HS-5 (cell line): ENCODE measurements around the gene TGIF2.
"Not testable (repeated sequence)": the region's sequence is repeated elsewhere in the genome, so short reads cannot be mapped to it uniquely, and the experiment has no call there.

Experiments used
- DNase-seq: peaks from one replicate; pipeline ENCODE4 v3.0.0-alpha.2; 2012; ENCODE audit warnings: low read depth

The TGIF2 gene

DNA sequence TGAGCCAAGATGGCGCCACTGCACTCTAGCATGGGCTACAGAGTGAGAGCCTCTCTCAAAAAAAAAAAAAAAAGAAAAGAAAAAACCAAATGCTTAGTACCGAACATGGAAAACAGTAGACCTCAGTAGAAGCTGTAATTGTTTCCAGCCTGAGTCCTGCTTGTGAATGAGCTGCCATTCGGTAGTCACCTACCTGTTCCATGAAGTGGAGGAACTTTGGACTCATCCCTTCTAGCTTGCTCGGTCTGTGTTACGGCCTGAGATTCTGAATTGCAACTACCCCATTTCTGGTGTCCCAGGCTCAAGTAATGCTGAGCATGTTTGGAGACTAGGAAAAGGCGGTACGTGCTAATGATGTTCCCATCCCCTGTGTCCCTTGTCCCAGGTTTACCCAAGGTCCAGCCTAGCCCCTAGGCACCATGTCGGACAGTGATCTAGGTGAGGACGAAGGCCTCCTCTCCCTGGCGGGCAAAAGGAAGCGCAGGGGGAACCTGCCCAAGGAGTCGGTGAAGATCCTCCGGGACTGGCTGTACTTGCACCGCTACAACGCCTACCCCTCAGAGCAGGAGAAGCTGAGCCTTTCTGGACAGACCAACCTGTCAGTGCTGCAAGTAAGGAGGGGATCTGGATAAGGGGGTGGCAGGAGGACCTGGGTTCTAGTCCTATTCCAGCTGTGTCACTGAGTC lies 5.1 kb downstream of the TGIF2 start:
- no peak for DNase-seq

DNA sequence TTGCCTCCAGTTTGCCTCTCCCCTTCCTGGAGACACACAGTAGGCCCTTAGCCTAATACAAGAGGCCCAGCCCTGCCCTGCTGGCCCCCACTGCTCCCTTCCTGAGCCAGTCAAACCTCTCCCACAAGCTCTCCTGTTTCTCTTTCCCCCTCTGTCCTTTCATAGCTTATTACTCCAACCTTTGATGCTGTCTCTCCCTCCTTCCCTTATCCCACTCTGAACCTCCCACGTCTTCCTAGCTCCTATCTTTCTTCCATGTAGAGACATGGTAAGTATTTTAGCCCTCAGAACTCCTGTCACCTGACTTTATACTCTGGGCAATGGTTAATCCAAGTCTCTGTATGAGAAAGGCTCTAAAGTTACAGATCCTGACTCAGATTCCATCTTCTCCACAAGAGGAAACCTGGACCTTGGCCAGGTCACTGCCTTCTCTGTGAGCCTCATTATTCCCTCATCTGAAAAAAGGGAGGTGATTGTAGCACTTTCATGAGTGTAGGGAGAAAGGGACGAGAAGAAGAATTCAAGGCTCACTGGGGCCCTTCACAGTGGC lies 6.7 kb downstream of the TGIF2 start:
- DNase-seq: no peak

DNA sequence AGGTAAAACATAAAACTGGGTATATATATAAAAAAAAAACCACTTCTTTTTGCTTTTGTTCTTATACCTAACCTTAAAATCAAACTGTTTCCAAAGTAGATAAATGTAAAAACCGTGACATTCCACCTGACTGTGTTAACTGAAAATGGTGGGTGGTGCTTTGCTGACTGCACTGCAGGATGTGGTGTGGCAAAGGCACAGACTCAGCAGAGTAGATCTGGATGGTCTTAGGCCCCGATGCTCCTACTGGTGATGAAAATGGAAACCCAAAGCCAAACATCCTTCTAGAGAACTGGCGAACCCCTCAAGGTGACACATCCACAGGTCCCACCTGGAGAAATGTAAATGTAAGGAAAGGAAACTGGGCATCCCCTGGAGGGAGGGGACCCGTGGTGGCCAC lies 8.9 kb downstream of the TGIF2 start:
- no peak for DNase-seq

DNA sequence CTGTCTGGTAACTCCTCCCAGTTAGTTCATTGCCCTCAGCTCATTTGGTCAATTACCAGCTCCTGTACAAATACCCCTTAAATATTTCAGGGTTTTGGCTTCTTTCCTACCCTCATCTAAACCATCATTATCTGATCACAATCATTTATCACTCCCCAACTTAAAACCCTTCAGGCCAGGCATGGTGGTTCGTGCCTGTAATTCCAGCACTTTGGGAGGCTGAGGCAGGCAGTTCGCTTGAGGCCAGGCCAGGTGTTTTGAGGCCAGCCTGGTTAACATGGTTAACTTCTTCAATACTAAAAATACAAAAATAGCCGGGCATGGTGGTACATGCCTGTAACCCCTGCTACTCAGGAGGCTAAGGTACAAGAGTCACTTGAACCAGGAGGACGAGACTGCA lies 9.4 kb downstream of the TGIF2 start:
- no peak for DNase-seq

DNA sequence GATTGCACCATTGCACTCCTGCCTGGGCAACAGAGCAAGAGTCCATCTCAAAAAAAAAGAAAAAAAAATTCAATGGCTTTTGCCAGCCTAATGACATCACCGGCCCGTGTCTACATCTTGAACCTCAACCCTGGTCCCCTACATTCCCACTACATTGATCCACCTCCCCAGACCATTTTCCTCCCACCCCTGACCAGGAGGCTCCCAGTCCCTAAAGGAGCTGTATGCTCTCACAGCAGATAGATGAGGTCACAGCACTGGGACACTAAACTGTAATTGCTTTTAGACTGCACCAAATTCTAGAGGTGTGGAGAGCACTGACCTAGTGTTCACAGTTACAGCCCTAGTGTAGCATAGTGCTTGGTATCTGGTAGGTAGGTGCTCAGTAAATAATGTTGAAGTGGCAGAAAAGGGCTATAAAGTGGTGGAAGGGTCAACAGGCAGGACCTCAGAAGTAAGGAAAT lies 10.7 kb downstream of the TGIF2 start:
- no peak for DNase-seq

DNA sequence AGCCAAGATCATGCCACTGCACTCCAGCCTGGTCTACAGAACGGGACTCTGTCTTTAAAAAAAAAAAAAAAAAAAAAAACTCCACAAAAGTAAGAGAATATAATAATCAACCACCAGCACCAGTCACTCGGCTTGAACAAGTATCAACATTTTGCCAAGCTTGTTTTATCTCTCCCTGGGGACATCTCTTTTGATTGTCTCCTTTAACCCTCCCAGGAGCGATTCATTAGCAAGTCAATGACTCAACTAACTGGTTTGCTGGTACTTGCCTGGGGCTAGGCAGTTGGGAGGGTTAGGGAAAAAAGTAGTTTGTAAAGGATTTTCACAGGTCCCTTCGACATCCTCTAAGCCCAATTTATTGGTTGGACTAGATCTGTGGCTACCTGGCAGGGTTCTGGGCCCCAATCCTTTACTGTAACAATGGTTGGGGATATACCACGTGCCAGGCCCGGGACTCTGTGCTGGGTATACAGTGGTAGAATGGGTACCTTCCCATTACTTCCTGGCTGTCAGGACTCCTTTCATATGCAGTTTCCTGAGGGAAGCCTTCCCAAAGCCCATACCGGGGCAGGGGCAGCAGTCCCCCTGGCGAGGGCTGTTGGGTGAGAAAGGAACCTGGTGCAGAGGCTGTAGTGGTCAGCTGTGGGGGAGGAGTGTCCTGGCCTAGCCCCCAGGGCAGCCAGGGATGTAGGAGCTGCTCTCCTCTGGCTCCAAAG lies 12.2 kb downstream of the TGIF2 start:
- peak; percentile 69 for DNase-seq

DNA sequence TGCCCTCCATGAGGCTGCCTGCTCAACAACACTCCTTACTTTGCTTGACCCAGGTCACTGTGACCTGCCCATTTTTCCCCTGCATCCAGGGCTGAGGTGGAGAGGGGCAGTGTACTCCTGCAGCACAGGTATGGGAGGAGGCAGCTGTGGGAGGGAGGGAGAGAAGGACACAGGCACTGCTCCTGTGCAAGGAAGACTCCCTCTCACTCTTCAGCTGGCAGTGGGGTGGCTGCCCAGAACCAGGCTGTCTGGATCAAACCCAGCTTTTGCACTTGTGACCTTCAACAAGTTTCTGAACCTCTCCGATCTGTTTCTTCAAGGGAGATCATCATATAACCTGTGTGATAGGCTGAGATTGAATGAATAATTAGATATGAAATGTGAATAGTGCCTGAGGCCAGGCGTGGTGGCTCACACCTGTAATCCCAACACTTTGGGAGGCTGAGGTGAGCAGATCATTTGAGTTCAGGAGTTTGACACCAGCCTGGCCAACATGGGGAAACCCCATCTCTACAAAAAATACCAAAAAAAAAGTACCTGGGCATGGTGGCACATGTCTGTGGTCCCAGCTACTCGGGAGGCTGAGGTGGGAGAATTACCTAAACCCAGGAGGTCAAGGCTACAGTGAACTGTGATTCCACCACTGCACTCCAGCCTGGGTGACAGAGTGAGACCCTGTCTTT lies 14.1 kb downstream of the TGIF2 start:
- DNase-seq: no peak

DNA sequence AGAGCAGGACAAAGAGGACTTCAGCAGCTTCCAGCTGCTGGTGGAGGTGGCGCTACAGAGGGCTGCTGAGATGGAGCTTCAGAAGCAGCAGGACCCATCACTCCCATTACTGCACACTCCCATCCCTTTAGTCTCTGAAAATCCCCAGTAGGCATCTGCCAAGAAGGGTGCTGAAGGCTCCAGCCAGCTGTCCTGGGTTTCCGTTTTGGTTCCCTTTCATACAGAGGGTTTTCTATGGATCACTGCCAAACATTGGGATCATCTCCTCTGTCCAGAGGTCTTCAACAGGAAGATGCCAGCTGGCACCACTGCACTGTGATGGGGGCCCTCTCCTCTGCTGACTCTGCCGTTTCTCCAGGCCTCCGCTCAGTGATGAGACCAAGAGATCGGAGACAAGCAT lies 17.9 kb downstream of the TGIF2 start:
- DNase-seq: no peak

DNA sequence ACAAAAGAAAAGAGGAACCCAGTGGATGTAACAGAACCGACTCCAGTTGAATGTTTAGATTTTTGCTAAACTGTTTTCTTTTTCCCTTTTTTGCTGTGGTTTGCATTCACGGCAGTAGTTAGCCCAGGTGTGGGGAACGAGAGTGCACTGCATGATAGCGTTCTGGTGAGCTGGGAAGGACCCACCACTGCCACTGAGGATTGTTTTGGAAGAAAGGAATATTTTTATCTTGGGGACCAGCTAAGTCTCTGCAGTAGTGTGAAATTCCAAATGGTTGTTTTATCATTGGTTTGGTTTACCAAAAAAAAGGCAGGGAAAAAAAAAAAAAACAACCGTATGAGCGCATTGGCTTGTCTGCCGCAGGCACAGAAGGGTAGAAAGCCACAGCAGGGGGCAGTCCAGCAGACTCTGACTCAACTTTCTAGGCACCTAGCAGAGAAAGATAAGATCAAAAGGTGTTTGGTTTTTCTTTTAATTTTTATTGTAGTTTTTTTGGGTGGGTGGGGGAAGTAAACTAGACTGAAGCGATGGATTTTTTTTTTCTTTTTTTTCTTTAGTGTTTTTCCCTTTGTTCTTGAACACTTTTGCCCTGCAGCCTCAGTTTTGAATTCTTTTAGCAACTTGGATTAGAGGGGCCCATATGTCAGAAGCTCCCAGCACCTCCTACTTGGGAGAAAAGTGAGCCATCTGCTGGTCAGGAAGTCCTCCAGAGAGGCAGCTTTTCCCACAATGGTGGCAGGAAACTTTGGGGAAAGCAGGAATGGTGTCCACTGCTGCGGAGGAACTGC lies 18.7 kb downstream of the TGIF2 start:
- DNase-seq: no peak

DNA sequence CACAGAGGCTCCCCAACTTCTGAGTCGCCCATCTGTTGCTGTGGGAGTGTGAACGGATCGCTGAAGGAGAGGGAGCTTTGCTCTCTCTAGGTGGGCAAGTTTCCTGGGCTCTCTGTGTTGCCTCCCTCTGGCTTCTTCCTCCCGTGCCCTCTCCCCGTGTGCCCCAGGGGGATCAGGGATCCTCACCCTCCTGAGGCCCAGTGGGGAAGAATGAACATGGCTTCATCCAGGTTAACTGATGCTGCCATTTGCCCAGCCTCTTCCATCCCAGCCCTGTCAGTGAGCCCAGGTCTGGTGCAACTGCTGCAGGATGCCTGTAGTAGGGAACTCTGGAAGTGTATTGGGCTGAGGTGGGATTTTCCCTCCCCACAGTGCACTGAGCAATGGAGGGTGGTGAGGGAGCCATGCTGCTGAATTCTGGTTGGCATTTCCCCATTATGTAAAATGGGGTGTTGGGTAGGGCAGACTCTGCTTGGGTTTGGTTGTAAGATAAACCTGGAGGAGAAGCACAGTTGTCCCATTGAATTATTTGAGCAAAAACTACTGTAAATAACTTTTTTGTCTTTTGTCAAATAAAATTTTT lies 20.0 kb downstream of the TGIF2 start:
- no peak for DNase-seq

DNA sequence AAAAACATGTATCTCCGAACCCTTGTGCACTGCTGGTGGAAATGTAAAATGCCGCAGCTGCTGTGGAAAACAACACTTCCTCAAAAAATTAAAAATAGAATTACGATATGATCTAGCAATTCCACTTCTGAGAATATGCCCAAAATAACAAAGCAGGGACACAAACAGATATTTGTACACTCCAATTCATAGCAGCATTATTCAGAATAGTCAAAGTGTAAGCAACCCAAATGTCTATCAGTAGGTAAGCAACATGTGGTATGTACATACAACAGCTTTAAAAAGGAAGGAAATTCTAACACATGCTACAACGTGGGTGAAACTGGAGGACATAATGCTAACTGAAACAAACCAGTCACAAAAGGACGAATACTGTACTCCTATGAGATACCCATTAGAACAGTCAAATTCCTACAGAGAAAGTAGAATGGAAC lies 26.5 kb downstream of the TGIF2 start:
- DNase-seq: no peak

DNA sequence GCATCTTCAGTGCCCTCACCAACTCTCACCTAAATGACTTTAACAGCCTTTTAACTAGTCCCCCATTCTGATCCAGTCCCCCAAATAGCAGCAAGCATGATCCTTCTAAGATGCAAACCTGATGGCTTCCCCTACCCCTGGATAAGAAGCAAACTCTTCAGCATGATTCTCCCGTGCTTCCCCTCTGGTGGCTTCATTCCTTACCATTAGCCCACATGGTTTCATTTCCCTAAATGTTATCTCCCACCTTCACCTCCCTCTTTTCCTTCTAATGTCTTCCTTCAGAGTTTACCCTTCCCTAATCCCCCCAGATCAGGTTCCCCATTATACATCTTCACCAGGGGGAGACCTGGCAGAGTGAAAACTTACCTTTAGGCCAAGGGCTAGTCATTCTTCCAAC lies 28.1 kb downstream of the TGIF2 start:
- DNase-seq: no peak

DNA sequence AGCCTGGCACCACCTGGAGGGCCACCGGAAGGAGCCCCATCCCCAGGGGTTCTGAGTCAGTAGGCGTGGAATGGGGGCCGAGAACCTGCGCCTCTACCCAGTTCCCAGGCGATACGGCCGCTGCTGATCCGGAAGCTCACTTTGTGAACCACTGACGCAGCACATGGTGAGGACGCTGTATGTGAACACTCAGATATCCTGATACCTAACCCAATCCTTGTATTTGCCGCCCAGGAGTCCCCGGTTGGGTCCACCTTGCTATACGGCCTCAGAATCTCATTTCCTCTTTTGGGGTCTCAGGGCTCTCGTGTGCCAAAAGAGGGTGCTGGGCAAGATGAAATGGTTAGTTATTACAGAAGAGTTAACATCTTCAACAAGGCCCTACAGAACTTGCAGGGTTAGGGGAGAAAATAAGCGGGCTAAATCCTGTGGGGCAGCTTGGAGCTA lies 31.6 kb downstream of the TGIF2 start:
- DNase-seq: no peak

DNA sequence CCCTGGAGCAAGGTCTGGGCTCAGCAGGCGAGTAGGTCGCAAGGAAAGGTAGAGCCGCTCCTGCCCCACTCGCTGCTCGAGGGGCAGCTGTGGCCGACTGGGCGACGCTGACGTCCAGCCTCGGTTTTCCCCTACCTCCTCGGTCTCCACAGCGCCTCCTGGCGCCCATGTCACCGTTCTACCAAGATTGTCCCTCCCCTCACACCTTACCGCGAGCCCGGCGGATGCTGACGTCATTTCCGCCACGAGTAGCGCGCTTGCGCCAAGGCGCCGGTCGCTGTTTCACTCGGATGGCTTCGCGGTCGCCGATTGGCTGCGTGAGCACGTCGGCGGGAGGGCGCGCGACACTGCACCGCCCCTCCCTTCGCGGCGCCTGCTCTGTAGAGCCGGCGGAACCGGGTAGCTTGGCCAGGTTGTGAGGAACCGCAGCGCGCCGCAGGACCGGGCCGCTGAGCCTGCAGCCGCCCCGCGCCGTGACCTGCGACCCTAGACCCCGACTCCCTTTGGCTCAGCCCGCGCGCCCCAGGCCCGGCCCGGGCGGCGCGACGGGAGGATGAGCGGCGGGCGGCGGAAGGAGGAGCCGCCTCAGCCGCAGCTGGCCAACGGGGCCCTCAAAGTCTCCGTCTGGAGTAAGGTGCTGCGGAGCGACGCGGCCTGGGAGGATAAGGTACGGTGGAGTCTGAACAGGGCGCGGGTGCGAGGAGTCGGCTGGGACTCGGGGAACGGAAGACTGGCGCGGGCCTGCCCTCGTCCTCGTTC lies 32.2 kb downstream of the TGIF2 start, which contains the start of gene RAB5IF:
TSS of gene RAB5IF (plus strand) at position 381 of the 759 bp plus-strand sequence. CDS start at position 554, 173 bp downstream.
- DNase-seq: peak; percentile 96

DNA sequence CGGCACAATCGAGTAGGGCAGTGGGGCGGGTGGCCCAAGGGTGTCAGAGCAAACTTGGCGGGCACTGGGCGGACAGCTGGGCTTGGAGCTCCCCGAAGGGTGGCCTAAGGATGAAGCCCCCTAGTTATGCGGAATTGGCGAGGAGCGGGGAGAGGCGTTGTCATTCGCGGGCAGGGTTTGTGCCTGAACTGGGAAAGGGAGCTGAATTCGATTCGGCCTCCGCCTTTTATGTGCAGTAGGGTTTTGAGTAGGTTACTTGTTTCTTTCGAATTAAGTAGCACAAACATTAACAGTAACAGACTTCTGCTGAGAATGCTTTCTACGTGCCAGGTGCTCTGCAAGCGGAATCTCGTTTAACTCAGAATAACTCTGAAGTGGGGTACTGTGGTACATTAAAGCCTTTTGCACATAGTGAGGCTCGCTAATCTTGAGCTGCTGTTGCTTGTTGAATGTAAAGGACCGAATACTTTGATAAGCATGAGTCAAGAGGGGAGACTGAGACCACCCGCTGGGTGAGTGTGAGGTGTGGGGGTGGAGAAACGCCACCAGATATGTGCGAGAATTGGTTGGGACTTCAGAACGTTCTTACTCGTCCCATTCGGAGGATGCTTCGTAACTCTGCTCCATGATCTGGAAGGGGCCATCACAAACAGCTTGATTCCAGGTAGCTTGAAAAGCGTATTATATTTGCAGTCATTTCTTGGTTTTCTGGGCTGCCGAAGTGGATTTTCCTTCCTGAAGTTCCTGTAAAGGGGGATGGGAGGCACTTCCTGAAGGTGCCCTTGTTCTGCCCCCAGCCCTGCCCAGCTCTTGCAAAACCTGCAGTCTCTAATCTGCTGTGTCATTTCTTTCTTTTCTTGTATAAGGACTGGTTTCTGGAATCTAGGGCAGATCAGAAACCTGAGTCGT lies 33.0 kb downstream of the TGIF2 start:
- DNase-seq: no peak

DNA sequence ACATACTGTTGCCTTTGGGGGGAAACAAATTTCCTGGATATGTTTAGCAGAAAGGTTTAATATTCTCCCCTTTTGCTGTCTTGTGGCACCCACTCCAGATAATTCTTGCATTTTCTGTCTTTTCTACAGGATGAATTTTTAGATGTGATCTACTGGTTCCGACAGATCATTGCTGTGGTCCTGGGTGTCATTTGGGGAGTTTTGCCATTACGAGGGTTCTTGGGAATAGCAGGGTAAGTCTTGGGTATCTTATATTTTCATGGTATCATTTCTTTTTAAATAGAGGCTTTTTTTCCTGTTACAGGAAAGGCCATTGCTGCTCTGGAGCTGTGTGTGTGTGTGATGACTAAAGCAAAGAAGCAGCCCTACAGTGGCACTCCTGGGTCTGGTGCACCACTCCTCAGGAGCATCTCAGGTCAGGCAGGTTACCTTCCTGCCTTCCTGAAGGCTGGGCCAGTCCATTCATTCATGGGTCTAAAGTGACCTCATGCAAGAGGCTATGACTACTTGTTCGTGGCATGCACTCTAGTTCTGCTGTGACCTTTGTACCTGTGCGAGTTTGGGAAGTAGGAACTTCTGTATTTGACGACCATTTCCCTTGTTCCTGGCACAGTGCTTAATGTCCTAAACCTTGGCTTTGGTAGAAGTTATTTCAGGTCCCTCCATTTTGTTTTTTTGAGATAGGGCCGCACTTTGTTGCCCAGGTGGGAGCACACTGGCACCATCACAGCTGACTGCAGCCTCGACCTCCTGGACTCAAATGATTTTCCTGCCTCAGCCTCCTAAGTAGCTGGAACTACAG lies 34.4 kb downstream of the TGIF2 start:
- no peak for DNase-seq

DNA sequence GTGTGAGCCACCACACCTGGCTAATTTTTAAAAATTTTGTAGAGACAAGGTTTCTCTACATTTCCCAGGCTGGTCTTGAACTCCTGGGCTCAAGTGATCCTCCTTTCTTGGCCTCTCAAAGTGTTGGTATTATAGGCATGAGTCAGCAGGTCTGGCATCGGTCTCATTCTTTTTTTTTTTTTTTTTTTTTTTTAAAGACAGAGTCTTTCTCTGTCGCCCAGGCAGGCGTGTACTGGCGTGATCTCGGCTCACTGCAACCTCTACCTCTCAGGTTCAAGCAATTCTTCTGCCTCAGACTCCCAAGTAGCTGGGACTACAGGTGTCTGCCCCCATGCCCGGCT lies 35.0 kb downstream of the TGIF2 start:
- DNase-seq: not testable (repeated sequence)

DNA sequence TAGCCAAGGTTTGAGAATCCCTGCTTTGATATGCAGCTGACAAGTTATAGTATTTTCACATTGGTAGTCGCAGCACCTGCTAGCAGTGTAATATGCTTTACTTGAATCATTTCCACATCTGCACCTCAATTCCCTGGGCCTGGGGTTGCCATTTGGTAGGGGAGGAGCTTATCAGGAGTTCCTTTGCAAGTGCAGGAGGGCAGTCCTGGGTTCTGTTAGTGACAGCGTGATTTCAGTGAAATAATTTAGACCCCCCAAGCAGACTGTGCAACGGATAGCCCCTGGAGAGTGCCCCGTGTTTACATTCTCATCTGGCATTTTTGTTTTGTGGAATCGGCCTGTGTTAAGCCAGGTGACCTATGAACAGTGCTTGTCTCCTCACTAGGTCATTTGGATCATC lies 38.2 kb downstream of the TGIF2 start:
- DNase-seq: no peak

DNA sequence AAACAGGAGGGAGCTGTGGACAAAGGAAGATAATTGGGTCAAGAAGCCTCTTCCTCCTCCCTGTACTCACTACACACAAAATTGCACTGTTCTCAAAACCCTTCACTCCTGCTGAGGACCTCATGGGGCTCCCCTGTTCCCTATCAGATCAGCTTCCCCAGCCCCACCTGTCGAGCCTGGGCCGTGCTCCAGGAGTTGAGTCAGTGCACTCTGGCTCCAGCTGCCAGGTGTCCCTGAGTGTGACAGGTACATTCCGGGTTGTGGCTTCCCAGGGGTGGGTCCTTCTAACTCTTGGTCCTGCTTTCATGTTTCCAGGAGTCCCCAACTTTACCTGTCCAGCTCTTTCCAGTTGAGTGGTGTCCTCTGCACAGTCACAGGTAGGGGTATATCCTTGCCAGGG lies 40.6 kb downstream of the TGIF2 start:
- no peak for DNase-seq
